ENCODE measurements around the gene MAP2K5.
"Not testable (repeated sequence)": the region's sequence is repeated elsewhere in the genome, so short reads cannot be mapped to it uniquely, and the experiment has no call there.

Gene MAP2K5

GRCh38 chr15:67601073-67601472, 58.6 kb downstream of the MAP2K5 start:
- DNase-seq (ENCODE audit: low read depth) = no peak

GRCh38 chr15:67603063-67603462, 60.6 kb downstream of the MAP2K5 start:
- no peak for DNase-seq (ENCODE audit: low read depth)

GRCh38 chr15:67605871-67606270, 63.4 kb downstream of the MAP2K5 start:
- DNase-seq (ENCODE audit: low read depth) = no peak

GRCh38 chr15:67606742-67607141, 64.2 kb downstream of the MAP2K5 start:
- no peak for DNase-seq (ENCODE audit: low read depth)

- no peak for DNase-seq (ENCODE audit: low read depth)
These were observed 64.8 kb downstream of the MAP2K5 start for GRCh38 chr15:67607329-67607728.

- no peak for DNase-seq (ENCODE audit: low read depth)
These were observed 65.6 kb downstream of the MAP2K5 start for GRCh38 chr15:67607959-67608637.

- DNase-seq (ENCODE audit: low read depth) = no peak
These were observed 66.1 kb downstream of the MAP2K5 start for GRCh38 chr15:67608638-67608959.

- DNase-seq (ENCODE audit: low read depth) = no peak
These were observed 69.2 kb downstream of the MAP2K5 start for GRCh38 chr15:67611370-67612369.

- DNase-seq (ENCODE audit: low read depth) = no peak
These were observed 70.7 kb downstream of the MAP2K5 start for GRCh38 chr15:67613211-67613610.

GRCh38 chr15:67613708-67614107, 71.2 kb downstream of the MAP2K5 start:
- DNase-seq (ENCODE audit: low read depth) = no peak

GRCh38 chr15:67615131-67615534, 72.6 kb downstream of the MAP2K5 start:
- DNase-seq (ENCODE audit: low read depth) = not testable (repeated sequence)

GRCh38 chr15:67618297-67618696, 75.8 kb downstream of the MAP2K5 start:
- no peak for DNase-seq (ENCODE audit: low read depth)

- no peak for DNase-seq (ENCODE audit: low read depth)
These were observed 79.6 kb downstream of the MAP2K5 start for GRCh38 chr15:67622110-67622509.

GRCh38 chr15:67632261-67632660, 89.8 kb downstream of the MAP2K5 start:
- DNase-seq (ENCODE audit: low read depth) = no peak

GRCh38 chr15:67635950-67636349, 93.4 kb downstream of the MAP2K5 start:
- not testable (repeated sequence) for DNase-seq (ENCODE audit: low read depth)

GRCh38 chr15:67639591-67639990, 97.1 kb downstream of the MAP2K5 start:
- no peak for DNase-seq (ENCODE audit: low read depth)

GRCh38 chr15:67641453-67641852, 99.0 kb downstream of the MAP2K5 start:
- no peak for DNase-seq (ENCODE audit: low read depth)

GRCh38 chr15:67646847-67647246, 104.3 kb downstream of the MAP2K5 start:
- DNase-seq (ENCODE audit: low read depth) = no peak

- DNase-seq (ENCODE audit: low read depth) = no peak
These were observed 110.1 kb downstream of the MAP2K5 start for GRCh38 chr15:67652586-67652985.

GRCh38 chr15:67660446-67660845, 117.9 kb downstream of the MAP2K5 start:
- no peak for DNase-seq (ENCODE audit: low read depth)

GRCh38 chr15:67660874-67661606, 118.5 kb downstream of the MAP2K5 start:
- DNase-seq (ENCODE audit: low read depth) = no peak

GRCh38 chr15:67670647-67671305, 128.3 kb downstream of the MAP2K5 start:
- no peak for DNase-seq (ENCODE audit: low read depth)

Data from activated T-cell treated with anti-CD3 and anti-CD28 coated beads for 48 hours (primary cell).